Lung (tissue), 12 donors: ENCODE results near the gene NIN. TPM values are rescaled to one million over a fixed set of nuclear protein-coding genes. Genes with fewer than 3 reads are reported as not detected.

Experiments used
- ATAC-seq: fragments of 200-7000 bp; cut with Tn5 transposase; one replicate; pipeline ENCODE4 v1.9.1; 2020; ENCODE audit warnings: moderate number of reproducible peaks; ENCODE audit not compliant: insufficient read depth, low FRiP score
- DNase-seq, 3 donors: peaks; one replicate each; pipeline ENCODE4 v3.0.0-alpha.2; 2013 to 2017
- H3K27ac ChIP-seq, 2 donors: one replicate each; pipeline ENCODE4 v1.5.1; 2013; ENCODE audit warnings: mild to moderate bottlenecking in 2 of 2, moderate library complexity in 2 of 2, control low read depth in 1 of 2, inconsistent platforms in 1 of 2, low read depth in 1 of 2, low read length in 1 of 2
- H3K27me3 ChIP-seq, 3 donors: one replicate each; pipeline ENCODE4 v1.5.1; 2013; ENCODE audit warnings: low read length in 2 of 3; ENCODE audit not compliant: control insufficient read depth in 3 of 3, insufficient read depth in 3 of 3
- H3K36me3 ChIP-seq, 4 donors: one replicate each; pipeline ENCODE4 v1.5.1; 2013; ENCODE audit warnings: low read length in 4 of 4, mild to moderate bottlenecking in 1 of 4, moderate library complexity in 1 of 4; ENCODE audit not compliant: control insufficient read depth in 4 of 4, insufficient read depth in 4 of 4
- H3K4me1 ChIP-seq, 5 donors: one replicate each; pipeline ENCODE4 v1.5.1; 2013; ENCODE audit warnings: low read length in 5 of 5, mild to moderate bottlenecking in 2 of 5, moderate library complexity in 1 of 5; ENCODE audit not compliant: control insufficient read depth in 5 of 5, insufficient read depth in 5 of 5
- H3K4me3 ChIP-seq: one replicate; pipeline ENCODE4 v1.5.1; 2013; ENCODE audit warnings: mild to moderate bottlenecking, control low read depth, moderate library complexity
- H3K9ac ChIP-seq, 2 donors: one replicate each; pipeline ENCODE4 v1.5.1; 2013; ENCODE audit warnings: low read length in 2 of 2, control low read depth in 1 of 2; ENCODE audit not compliant: insufficient read depth in 1 of 2
- H3K9me3 ChIP-seq, 4 donors: one replicate each; pipeline ENCODE4 v1.5.1; 2013; ENCODE audit warnings: low read length in 3 of 4, mild to moderate bottlenecking in 1 of 4, moderate library complexity in 1 of 4; ENCODE audit not compliant: control insufficient read depth in 4 of 4, insufficient read depth in 3 of 4
- CTCF ChIP-seq: IDR thresholded peaks from 2 replicates; pipeline ENCODE4 v1.5.1; 2012; ENCODE audit warnings: mild to moderate bottlenecking; ENCODE audit errors: control extremely low read depth, extremely low read depth
- WGBS, 2 donors: extraction: QIAGEN DNeasy Blood & Tissue Kit; methylation state at CpG; one replicate each; pipeline ENCODE4 v1.1.7; 2013; 5-methylcytosine and 5-hydroxymethylcytosine counted together
- polyA plus RNA-seq, 2 donors: library from polyadenylated mRNA; stranded (reverse); fragments of 200-250 nt; gene quantifications; one replicate each; pipeline ENCODE4 v1.2.1, GENCODE V29; 2013
- total RNA-seq, 2 donors: library from RNA; depleted of rRNA in 1 of 2; stranded (reverse); fragments of >200 nt in 1 of 2; gene quantifications; one replicate each; pipeline ENCODE4 v1.2.1, GENCODE V29; 2014 to 2021
- donor health status: control.
- donor health status: control.
- donor health status: Bipolar disorder and iron deficiency.
- donor health status: healthy.
- donor health status: DM: yes; HTN: yes; CAD: no.

NIN gene
- total and polyA plus RNA-seq, 4 donors = 5.2 to 38.6 (median 24.2) TPM

DNA sequence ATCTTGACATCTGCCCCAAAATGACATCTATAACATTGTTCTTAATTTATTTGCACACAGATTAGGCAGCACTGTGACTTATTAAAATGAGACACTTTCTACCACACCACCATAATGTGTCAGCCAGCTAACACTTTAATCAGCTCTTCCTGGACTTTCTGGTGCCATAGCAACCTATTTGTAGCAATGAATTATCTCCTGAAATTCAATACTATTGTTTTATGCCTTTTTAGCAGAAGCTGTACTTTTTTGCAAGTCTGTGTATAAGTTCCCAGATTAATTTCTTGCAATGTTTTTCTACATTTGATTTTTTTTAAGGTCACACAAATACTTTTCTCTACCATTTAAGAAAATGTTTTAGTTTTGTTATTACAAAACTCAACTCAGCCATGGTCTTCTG is 90.1 kb downstream of the NIN start:
- H3K4me1 ChIP-seq = peaks cover 0 to 9% (median 0%) of the 10 kb centered on the region in 5 donors
- DNase-seq (no peak), ATAC-seq (no peak)
- H3K4me3 ChIP-seq = no peak overlapping the region
- no peaks in the 10 kb centered on the region for H3K9me3 ChIP-seq
- H3K27me3 ChIP-seq = no peaks in the 10 kb centered on the region
- H3K36me3 ChIP-seq = peaks cover 14 to 38% (median 20%) of the 10 kb centered on the region in 4 donors
- no peak overlapping the region for H3K9ac ChIP-seq
- no peak overlapping the region for H3K27ac ChIP-seq
- no peak for TF ChIP-seq CTCF

DNA sequence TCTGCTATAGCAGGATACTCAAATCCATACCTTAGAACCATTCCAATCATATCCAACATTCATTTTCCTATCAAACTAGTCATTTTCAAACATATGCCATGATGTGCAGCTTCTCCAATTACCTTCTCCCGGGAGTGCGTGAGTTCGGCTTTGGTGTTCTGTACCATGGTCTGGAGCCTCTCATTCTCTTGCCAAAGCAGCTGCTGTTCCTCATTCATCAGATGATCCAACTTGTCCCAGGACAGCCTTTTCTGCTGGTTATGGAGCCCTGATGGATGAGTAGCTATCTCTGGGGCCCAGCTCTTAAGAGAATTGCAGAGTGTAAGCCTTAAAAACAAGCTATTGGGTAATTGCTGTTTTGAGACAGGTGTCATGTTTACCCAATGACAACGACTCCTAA is 91.8 kb downstream of the NIN start:
- ATAC-seq = no peak
- no peak for TF ChIP-seq CTCF
- Histone ChIP-seq H3K27me3 (no peaks in the 10 kb centered on the region), H3K36me3 (peaks cover 19 to 36% (median 25%) of the 10 kb centered on the region in 4 donors), H3K9me3 (no peaks in the 10 kb centered on the region), H3K4me3 (no peak overlapping the region), H3K9ac (no peak overlapping the region), H3K4me1 (peaks cover 0 to 4% (median 0%) of the 10 kb centered on the region in 5 donors), H3K27ac (no peak overlapping the region)
- DNase-seq = no peak
- WGBS, 2 donors = 81 to 92% methylated on average over 4 of the region's 4 CpGs

- Histone ChIP-seq H3K9me3 (no peaks in the 10 kb centered on the region), H3K4me1 (no peaks in the 10 kb centered on the region), H3K9ac (no peak overlapping the region), H3K4me3 (no peak overlapping the region), H3K27me3 (no peaks in the 10 kb centered on the region), H3K36me3 (peaks cover 16 to 25% (median 19%) of the 10 kb centered on the region in 4 donors), H3K27ac (no peak overlapping the region)
- no peak for TF ChIP-seq CTCF
- no peak for ATAC-seq
- no peak for DNase-seq
- WGBS, 2 donors = 87 to 96% methylated on average over 6 of the region's 6 CpGs
Observed at GRCh38 chr14:50736932-50737419, 94.0 kb downstream of the NIN start.
